Nephron (organoid): ENCODE results near the gene COPG2.
A peak's percentile ranks its signal among the peaks of the same experiment; 100 is the strongest.

Experiments
- H3K27ac Mint-ChIP-seq, 3 experiments: 2 replicates each; pipeline ENCODE4 v1.8.0; 2020; ENCODE audit warnings: mixed read lengths in 3 of 3, mild to moderate bottlenecking in 2 of 3, moderate library complexity in 1 of 3
- H3K27me3 Mint-ChIP-seq: 2 replicates; pipeline ENCODE4 v1.8.0; 2021; ENCODE audit warnings: low read depth, mild to moderate bottlenecking, moderate library complexity, mixed read lengths
- H3K36me3 Mint-ChIP-seq: 2 replicates; pipeline ENCODE4 v1.8.0; 2020; ENCODE audit warnings: low read depth, mixed read lengths
- H3K4me1 Mint-ChIP-seq: 2 replicates; pipeline ENCODE4 v1.8.0; 2020; ENCODE audit warnings: mixed read lengths
- H3K4me3 Mint-ChIP-seq, 3 experiments: 2 replicates each; pipeline ENCODE4 v1.8.0; 2020; ENCODE audit warnings: mild to moderate bottlenecking in 3 of 3, mixed read lengths in 3 of 3, moderate library complexity in 2 of 3
- H3K9me3 Mint-ChIP-seq: 2 replicates; pipeline ENCODE4 v1.8.0; 2020; ENCODE audit warnings: mixed read lengths
- TF ChIP-seq, protein P1 (sequence below), 3 experiments: fragments of 200-600 bp; sonication (generic); IDR thresholded peaks; one replicate each; pipeline ENCODE4 v1.5.0; 2021; ENCODE audit warnings: antibody characterized with exemption in 3 of 3; ENCODE audit not compliant: unreplicated experiment in 3 of 3

COPG2 gene

DNA sequence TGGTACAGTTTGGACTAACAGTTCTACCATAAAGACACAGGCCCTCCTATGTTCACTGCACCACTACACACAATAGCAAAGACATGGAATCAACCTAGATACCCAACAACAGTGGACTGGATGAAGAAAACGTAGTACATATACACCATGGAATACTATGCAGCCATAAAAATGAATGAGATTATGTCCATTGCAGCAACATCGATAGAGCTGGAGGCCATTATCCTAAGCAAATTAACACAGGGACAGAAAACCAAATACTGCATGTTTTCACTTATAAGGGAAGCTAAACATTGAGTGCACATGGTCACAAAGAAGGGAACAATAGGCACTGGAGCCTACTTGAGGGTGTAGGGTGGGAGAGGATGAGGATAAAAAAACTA is 101.7 kb downstream of the COPG2 start:
- no peaks in the 10 kb centered on the region for H3K27me3 Mint-ChIP-seq
- peaks cover 61% of the 10 kb centered on the region for H3K9me3 Mint-ChIP-seq
- no peaks in the 10 kb centered on the region for H3K4me1 Mint-ChIP-seq
- no peak overlapping the region for H3K4me3 Mint-ChIP-seq
- no peak overlapping the region for H3K27ac Mint-ChIP-seq
- TF ChIP-seq, protein P1, sequence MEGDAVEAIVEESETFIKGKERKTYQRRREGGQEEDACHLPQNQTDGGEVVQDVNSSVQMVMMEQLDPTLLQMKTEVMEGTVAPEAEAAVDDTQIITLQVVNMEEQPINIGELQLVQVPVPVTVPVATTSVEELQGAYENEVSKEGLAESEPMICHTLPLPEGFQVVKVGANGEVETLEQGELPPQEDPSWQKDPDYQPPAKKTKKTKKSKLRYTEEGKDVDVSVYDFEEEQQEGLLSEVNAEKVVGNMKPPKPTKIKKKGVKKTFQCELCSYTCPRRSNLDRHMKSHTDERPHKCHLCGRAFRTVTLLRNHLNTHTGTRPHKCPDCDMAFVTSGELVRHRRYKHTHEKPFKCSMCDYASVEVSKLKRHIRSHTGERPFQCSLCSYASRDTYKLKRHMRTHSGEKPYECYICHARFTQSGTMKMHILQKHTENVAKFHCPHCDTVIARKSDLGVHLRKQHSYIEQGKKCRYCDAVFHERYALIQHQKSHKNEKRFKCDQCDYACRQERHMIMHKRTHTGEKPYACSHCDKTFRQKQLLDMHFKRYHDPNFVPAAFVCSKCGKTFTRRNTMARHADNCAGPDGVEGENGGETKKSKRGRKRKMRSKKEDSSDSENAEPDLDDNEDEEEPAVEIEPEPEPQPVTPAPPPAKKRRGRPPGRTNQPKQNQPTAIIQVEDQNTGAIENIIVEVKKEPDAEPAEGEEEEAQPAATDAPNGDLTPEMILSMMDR (IDR thresholded peaks at IDR 0.05; ENCODE audit: unreplicated experiment in 3 of 3): no peak
- peaks cover 66% of the 10 kb centered on the region for H3K36me3 Mint-ChIP-seq

DNA sequence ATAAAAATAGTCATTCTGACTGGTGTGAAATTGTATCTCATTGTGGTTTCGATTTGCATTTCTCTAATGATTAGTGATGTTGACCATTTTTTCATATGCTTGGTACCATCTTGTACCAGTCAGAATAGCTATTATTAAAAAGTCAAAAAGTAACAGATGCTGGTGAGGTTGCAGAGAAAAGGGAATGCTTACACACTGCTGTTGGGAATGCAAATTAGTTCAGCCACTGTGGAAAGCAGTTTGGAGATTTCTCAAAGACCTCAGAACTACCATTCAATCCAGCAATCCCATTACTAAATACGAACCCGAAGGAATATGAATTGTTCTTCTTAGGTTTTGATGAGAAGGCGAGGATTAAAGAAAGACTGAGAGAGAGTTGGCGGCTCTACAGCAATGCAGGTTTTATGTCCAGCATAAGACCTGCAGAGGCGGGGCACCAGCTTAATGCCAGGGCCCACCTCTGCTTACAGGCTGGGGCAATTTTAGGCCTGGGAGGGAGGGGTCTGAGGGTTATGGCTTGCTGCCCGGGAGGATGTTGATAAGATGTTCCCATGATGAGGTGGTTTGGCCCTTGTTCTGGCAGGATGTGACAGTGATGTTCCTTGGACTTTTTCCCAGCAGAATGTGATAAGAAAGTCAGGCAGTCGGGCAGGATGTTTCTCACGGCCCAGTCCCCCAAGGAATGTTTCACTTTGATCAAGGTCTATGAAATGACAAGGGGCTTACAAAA is 102.2 kb downstream of the COPG2 start:
- TF ChIP-seq, protein P1 (IDR thresholded peaks at IDR 0.05; ENCODE audit: unreplicated experiment in 3 of 3): no peak
- Mint-ChIP-seq H3K9me3 (peaks cover 55% of the 10 kb centered on the region), H3K27me3 (no peaks in the 10 kb centered on the region), H3K4me3 (no peak overlapping the region), H3K36me3 (peaks cover 69% of the 10 kb centered on the region), H3K4me1 (no peaks in the 10 kb centered on the region), H3K27ac (no peak overlapping the region)

DNA sequence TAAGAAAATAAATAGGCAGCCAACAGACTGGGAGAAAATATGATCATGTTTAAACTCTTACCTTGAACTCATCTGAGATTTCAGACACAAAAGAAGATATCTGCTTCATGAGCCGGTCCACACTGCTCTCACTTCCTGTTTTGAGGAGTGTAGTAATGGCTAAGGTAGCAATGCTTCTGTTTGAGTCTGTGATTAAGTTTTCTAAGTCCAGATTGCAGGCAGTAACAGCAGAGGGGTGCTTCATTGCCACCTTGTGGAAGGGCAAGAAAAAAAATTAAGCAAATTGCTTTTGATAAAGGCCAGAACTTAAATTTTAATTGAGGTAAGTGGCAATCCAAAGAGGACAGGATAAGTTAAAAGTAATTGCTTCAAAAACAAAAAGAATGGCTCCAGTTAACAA is 107.6 kb downstream of the COPG2 start:
- Mint-ChIP-seq H3K36me3 (peaks cover 67% of the 10 kb centered on the region), H3K4me1 (no peaks in the 10 kb centered on the region), H3K27me3 (no peaks in the 10 kb centered on the region), H3K9me3 (peaks cover 24% of the 10 kb centered on the region), H3K4me3 (no peak overlapping the region), H3K27ac (no peak overlapping the region)
- TF ChIP-seq, protein P1 (IDR thresholded peaks at IDR 0.05; ENCODE audit: unreplicated experiment in 3 of 3): no peak

DNA sequence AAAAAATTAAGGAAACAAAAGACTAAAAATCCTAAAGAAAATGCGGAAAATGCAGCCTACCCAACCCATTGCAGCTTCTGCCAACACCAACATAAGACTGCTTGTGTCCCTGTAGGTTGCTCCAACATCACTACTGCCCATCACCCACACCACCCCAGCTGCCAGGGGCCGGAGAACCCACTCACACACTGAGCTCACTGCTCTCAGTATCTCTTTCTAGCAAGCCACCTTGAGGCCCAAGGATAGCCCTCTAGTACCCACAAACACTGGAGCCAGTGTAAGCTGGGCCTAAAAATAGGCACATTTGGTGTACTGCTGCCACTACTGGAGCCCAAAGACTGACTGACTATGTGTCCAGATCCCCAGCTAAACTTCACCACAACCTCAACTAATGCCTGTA is 109.4 kb downstream of the COPG2 start:
- Mint-ChIP-seq H3K9me3 (peaks cover 21% of the 10 kb centered on the region), H3K4me3 (no peak overlapping the region), H3K27ac (no peak overlapping the region), H3K4me1 (no peaks in the 10 kb centered on the region), H3K27me3 (no peaks in the 10 kb centered on the region), H3K36me3 (peaks cover 71% of the 10 kb centered on the region)
- TF ChIP-seq, protein P1 (IDR thresholded peaks at IDR 0.05; ENCODE audit: unreplicated experiment in 3 of 3): no peak

DNA sequence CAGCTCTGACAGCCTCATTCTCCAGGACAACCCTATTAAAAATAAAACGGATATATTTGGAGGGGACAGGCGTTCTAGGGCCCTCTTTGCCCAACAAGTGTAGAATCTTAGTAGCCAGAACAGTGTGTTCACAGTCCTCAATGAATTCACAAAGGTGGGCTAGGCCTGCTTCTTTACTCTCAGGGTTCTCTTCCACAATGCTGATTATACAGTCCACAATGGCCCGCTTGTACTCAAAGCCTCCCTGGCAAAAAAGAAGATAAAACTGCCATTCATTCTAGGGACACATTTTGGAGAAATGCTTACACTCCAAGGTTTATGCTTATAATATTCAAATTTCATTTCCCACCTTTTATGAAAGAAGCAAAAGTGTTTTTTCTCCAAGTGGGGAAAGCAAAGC is 114.1 kb downstream of the COPG2 start:
- no peaks in the 10 kb centered on the region for H3K27me3 Mint-ChIP-seq
- TF ChIP-seq, protein P1 (IDR thresholded peaks at IDR 0.05; ENCODE audit: unreplicated experiment in 3 of 3): no peak
- no peak overlapping the region for H3K27ac Mint-ChIP-seq
- no peaks in the 10 kb centered on the region for H3K4me1 Mint-ChIP-seq
- no peak overlapping the region for H3K4me3 Mint-ChIP-seq
- peaks cover 78% of the 10 kb centered on the region for H3K36me3 Mint-ChIP-seq
- peaks cover 19% of the 10 kb centered on the region for H3K9me3 Mint-ChIP-seq

DNA sequence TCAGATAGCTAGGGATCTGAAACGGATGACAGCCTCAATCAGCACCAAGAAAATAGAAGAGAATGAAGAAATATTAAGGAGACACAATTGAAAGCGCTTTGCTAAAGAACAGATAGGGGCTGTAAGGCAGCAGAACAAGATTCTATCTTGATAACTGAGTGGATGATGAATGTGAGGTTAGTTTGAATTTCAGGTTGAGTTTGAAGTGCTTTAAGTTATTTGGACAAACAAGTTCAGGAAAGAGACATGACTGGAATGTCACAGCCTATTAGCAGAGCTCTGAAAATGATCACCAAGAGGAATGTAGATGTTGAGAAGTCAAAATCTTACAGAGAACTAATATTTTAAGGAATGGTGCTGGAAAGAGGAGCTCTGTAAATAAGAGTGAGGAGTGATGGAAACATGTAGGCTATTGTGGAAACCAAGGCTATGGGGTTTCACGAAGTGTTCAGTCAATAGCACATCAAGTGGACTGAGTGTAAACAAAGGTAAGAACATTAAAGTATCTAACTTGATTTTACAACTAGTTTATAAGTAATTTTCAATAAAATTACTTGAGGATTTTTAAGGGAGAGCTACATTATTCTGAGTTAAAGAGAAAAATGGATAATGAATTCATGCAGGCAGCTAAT is 115.0 kb downstream of the COPG2 start:
- Mint-ChIP-seq H3K9me3 (peaks cover 12% of the 10 kb centered on the region), H3K36me3 (peaks cover 75% of the 10 kb centered on the region)

More for the DNA sequence above, 115.0 kb downstream of the COPG2 start:
- Mint-ChIP-seq H3K27ac (peak overlapping the region in 1 of 3 experiments; percentile 11), H3K4me3 (no peak overlapping the region), H3K27me3 (no peaks in the 10 kb centered on the region), H3K4me1 (no peaks in the 10 kb centered on the region)
- TF ChIP-seq, protein P1 (IDR thresholded peaks at IDR 0.05; ENCODE audit: unreplicated experiment in 3 of 3): no peak
